Activated naive CD8-positive, alpha-beta T cell treated with anti-CD3 and anti-CD28 coated beads, Interleukin-2, amount 10 ng/mL, durations not matched to agents 7 days and 5 days (primary cell): ENCODE data around the gene ANKH. TPM values are rescaled to one million over a fixed set of nuclear protein-coding genes. Genes with fewer than 3 reads are reported as not detected.
A peak's percentile ranks its signal among the peaks of the same experiment; 100 is the strongest.

Source experiments
- ATAC-seq: fragments of 150-1000 bp; cut with Tn5 transposase; one replicate; pipeline ENCODE4 v1.10.0; 2021; ENCODE audit warnings: low read depth, moderate library complexity
- POLR2A ChIA-PET: fragments of 350-600 bp; sonication (Branson Sonifier 250); formaldehyde crosslinking; loops from one replicate; lab custom pipeline; 2021; ENCODE audit warnings: antibody characterized with exemption; lab: Charles Lee
- DNase-seq: peaks from one replicate; pipeline ENCODE4 v3.0.0; 2021
- H3K27ac Mint-ChIP-seq: one replicate; pipeline ENCODE4 v1.8.0; 2022; ENCODE audit warnings: mild to moderate bottlenecking, mixed read lengths
- H3K27me3 Mint-ChIP-seq: one replicate; pipeline ENCODE4 v1.8.0; 2022; ENCODE audit warnings: mild to moderate bottlenecking, moderate library complexity, mixed read lengths
- H3K36me3 Mint-ChIP-seq: one replicate; pipeline ENCODE4 v1.8.0; 2021; ENCODE audit warnings: mild to moderate bottlenecking, mixed read lengths
- H3K4me1 Mint-ChIP-seq: one replicate; pipeline ENCODE4 v1.8.0; 2021; ENCODE audit warnings: mixed read lengths
- H3K4me3 Mint-ChIP-seq: one replicate; pipeline ENCODE4 v1.8.0; 2022; ENCODE audit warnings: mild to moderate bottlenecking, moderate library complexity, mixed read lengths
- H3K9me3 Mint-ChIP-seq: one replicate; pipeline ENCODE4 v1.8.0; 2021; ENCODE audit warnings: mixed read lengths
- total RNA-seq, 2 experiments: library from RNA; stranded (reverse); gene quantifications; one replicate each; pipeline ENCODE4 v1.2.3, GENCODE V29; 2021

ANKH gene
- total RNA-seq, 2 experiments from 2014 or later, result 52.4 to 55.5 TPM

GRCh38 chr5:14701556-14701955, 170.0 kb downstream of the ANKH start:
- POLR2A ChIA-PET, result no interaction called here
- no peaks in the 10 kb centered on the region for H3K27me3 Mint-ChIP-seq
- H3K36me3 Mint-ChIP-seq, result peaks cover 66% of the 10 kb centered on the region
- peak overlapping the region; percentile 66 for H3K27ac Mint-ChIP-seq
- ATAC-seq (no peak), DNase-seq (no peak)
- no peak overlapping the region for H3K4me3 Mint-ChIP-seq
- no peaks in the 10 kb centered on the region for H3K9me3 Mint-ChIP-seq
- peaks cover 55% of the 10 kb centered on the region for H3K4me1 Mint-ChIP-seq

GRCh38 chr5:14700478-14701436, 170.8 kb downstream of the ANKH start:
- POLR2A ChIA-PET, result no interaction called here
- H3K36me3 Mint-ChIP-seq, result peaks cover 71% of the 10 kb centered on the region
- peaks cover 47% of the 10 kb centered on the region for H3K4me1 Mint-ChIP-seq
- peak overlapping the region; percentile 66 for H3K27ac Mint-ChIP-seq
- ATAC-seq (no peak), DNase-seq (no peak)
- no peaks in the 10 kb centered on the region for H3K27me3 Mint-ChIP-seq
- no peak overlapping the region for H3K4me3 Mint-ChIP-seq
- H3K9me3 Mint-ChIP-seq, result no peaks in the 10 kb centered on the region

GRCh38 chr5:14699807-14700400, 171.7 kb downstream of the ANKH start:
- peaks cover 39% of the 10 kb centered on the region for H3K4me1 Mint-ChIP-seq
- H3K9me3 Mint-ChIP-seq, result no peaks in the 10 kb centered on the region
- no peaks in the 10 kb centered on the region for H3K27me3 Mint-ChIP-seq
- POLR2A ChIA-PET, result no interaction called here
- no peak overlapping the region for H3K4me3 Mint-ChIP-seq
- ATAC-seq (no peak), DNase-seq (no peak)
- peak overlapping the region; percentile 25 for H3K27ac Mint-ChIP-seq
- H3K36me3 Mint-ChIP-seq, result peaks cover 67% of the 10 kb centered on the region

GRCh38 chr5:14699159-14699558, 172.4 kb downstream of the ANKH start:
- no peak overlapping the region for H3K27ac Mint-ChIP-seq
- H3K27me3 Mint-ChIP-seq, result no peaks in the 10 kb centered on the region
- H3K4me1 Mint-ChIP-seq, result peaks cover 33% of the 10 kb centered on the region
- POLR2A ChIA-PET, result no interaction called here
- no peak overlapping the region for H3K4me3 Mint-ChIP-seq
- no peaks in the 10 kb centered on the region for H3K9me3 Mint-ChIP-seq
- peaks cover 62% of the 10 kb centered on the region for H3K36me3 Mint-ChIP-seq
- ATAC-seq, result no peak
- DNase-seq, result no peak

GRCh38 chr5:14698495-14698894, 173.1 kb downstream of the ANKH start:
- Mint-ChIP-seq H3K27me3 (no peaks in the 10 kb centered on the region), H3K36me3 (peaks cover 63% of the 10 kb centered on the region), H3K27ac (peak overlapping the region; percentile 60), H3K4me3 (no peak overlapping the region), H3K4me1 (peaks cover 28% of the 10 kb centered on the region), H3K9me3 (no peaks in the 10 kb centered on the region)
- POLR2A ChIA-PET, result no interaction called here
- ATAC-seq (no peak), DNase-seq (no peak)

- H3K4me1 Mint-ChIP-seq, result peaks cover 15% of the 10 kb centered on the region
Observed at GRCh38 chr5:14696851-14697250, 174.7 kb downstream of the ANKH start.

GRCh38 chr5:14696057-14696456, 175.5 kb downstream of the ANKH start:
- no peaks in the 10 kb centered on the region for H3K27me3 Mint-ChIP-seq
- peaks cover 9% of the 10 kb centered on the region for H3K4me1 Mint-ChIP-seq
- no peak for ATAC-seq
- peaks cover 59% of the 10 kb centered on the region for H3K36me3 Mint-ChIP-seq
- DNase-seq, result no peak
- POLR2A ChIA-PET, result no interaction called here
- no peaks in the 10 kb centered on the region for H3K9me3 Mint-ChIP-seq
- no peak overlapping the region for H3K4me3 Mint-ChIP-seq
- no peak overlapping the region for H3K27ac Mint-ChIP-seq

More at GRCh38 chr5:14696851-14697250, 174.7 kb downstream of the ANKH start:
- H3K9me3 Mint-ChIP-seq, result no peaks in the 10 kb centered on the region
- peak overlapping the region; percentile 22 for H3K27ac Mint-ChIP-seq
- no peak overlapping the region for H3K4me3 Mint-ChIP-seq
- no peaks in the 10 kb centered on the region for H3K27me3 Mint-ChIP-seq
- H3K36me3 Mint-ChIP-seq, result peaks cover 61% of the 10 kb centered on the region
- DNase-seq (no peak), ATAC-seq (no peak)
- POLR2A ChIA-PET, result no interaction called here

- H3K27ac Mint-ChIP-seq, result no peak overlapping the region
- H3K36me3 Mint-ChIP-seq, result peaks cover 66% of the 10 kb centered on the region
Observed at GRCh38 chr5:14695152-14695551, 176.4 kb downstream of the ANKH start.

GRCh38 chr5:14693070-14693469, 178.5 kb downstream of the ANKH start:
- Mint-ChIP-seq H3K9me3 (no peaks in the 10 kb centered on the region), H3K36me3 (peaks cover 64% of the 10 kb centered on the region), H3K4me1 (no peaks in the 10 kb centered on the region), H3K4me3 (no peak overlapping the region), H3K27ac (no peak overlapping the region), H3K27me3 (no peaks in the 10 kb centered on the region)
- no peak for DNase-seq
- no peak for ATAC-seq
- POLR2A ChIA-PET, result no interaction called here

More at GRCh38 chr5:14695152-14695551, 176.4 kb downstream of the ANKH start:
- POLR2A ChIA-PET, result no interaction called here
- Mint-ChIP-seq H3K9me3 (no peaks in the 10 kb centered on the region), H3K27me3 (no peaks in the 10 kb centered on the region), H3K4me3 (no peak overlapping the region), H3K4me1 (peaks cover 5% of the 10 kb centered on the region)
- ATAC-seq (no peak), DNase-seq (no peak)

- Mint-ChIP-seq H3K27me3 (no peaks in the 10 kb centered on the region), H3K27ac (no peak overlapping the region), H3K9me3 (no peaks in the 10 kb centered on the region), H3K4me1 (peaks cover 13% of the 10 kb centered on the region), H3K4me3 (no peak overlapping the region), H3K36me3 (peaks cover 55% of the 10 kb centered on the region)
- POLR2A ChIA-PET, result no interaction called here
- DNase-seq (no peak), ATAC-seq (no peak)
Observed at GRCh38 chr5:14687023-14687665, 184.4 kb downstream of the ANKH start.

GRCh38 chr5:14686517-14686916, 185.1 kb downstream of the ANKH start:
- no peaks in the 10 kb centered on the region for H3K27me3 Mint-ChIP-seq
- POLR2A ChIA-PET, result no interaction called here
- H3K4me1 Mint-ChIP-seq, result peaks cover 13% of the 10 kb centered on the region
- no peak for ATAC-seq
- no peaks in the 10 kb centered on the region for H3K9me3 Mint-ChIP-seq
- H3K27ac Mint-ChIP-seq, result peak overlapping the region; percentile 38
- no peak for DNase-seq
- H3K4me3 Mint-ChIP-seq, result no peak overlapping the region
- H3K36me3 Mint-ChIP-seq, result peaks cover 59% of the 10 kb centered on the region

- H3K9me3 Mint-ChIP-seq, result no peaks in the 10 kb centered on the region
- ATAC-seq (peak; percentile 73), DNase-seq (no peak)
- H3K27ac Mint-ChIP-seq, result peak overlapping the region; percentile 76
- peak overlapping the region; percentile 63 for H3K4me3 Mint-ChIP-seq
- H3K4me1 Mint-ChIP-seq, result peaks cover 13% of the 10 kb centered on the region
- POLR2A ChIA-PET, result interaction anchor here (1.0 to 1.3 kb wide), 2 partner anchors 11 to 22 kb away, joined by 3 to 4 read pairs; no protein-coding TSS in a partner anchor
- H3K36me3 Mint-ChIP-seq, result peaks cover 54% of the 10 kb centered on the region
- H3K27me3 Mint-ChIP-seq, result no peaks in the 10 kb centered on the region
Observed at GRCh38 chr5:14685757-14686156, 185.8 kb downstream of the ANKH start.

- Mint-ChIP-seq H3K36me3 (peaks cover 48% of the 10 kb centered on the region), H3K27ac (no peak overlapping the region), H3K4me1 (peaks cover 15% of the 10 kb centered on the region), H3K4me3 (no peak overlapping the region), H3K27me3 (no peaks in the 10 kb centered on the region), H3K9me3 (no peaks in the 10 kb centered on the region)
- POLR2A ChIA-PET, result interaction anchor here (0.7 to 1.3 kb wide), 3 partner anchors 8 to 17 kb away, joined by 3 to 5 read pairs (median 3); no protein-coding TSS in a partner anchor
- ATAC-seq (no peak), DNase-seq (no peak)
Observed at GRCh38 chr5:14684757-14685156, 186.8 kb downstream of the ANKH start.
